ENCODE measurements around the gene MID1IP1.

The MID1IP1 gene

DNA sequence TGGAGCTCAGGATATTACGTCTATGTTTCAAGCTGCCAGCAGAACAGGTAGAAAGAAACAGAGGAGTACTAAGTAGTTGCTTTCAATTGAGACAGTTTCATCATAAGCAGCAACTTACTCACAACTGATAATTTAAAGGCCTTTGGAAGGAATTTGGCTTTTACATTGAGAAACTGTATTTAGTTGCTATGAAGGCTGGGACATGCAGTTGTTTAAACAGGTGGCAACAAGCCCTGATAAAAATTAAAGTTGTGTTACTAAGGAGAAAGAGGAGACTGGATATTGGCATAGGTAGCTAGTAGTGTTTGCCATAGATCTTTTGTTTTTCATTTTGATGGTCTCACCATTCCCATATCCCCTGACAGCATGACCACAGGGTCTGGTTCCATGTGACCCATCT lies 18.4 kb downstream of the MID1IP1 start:
- Histone ChIP-seq H2BK5ac (ENCODE audit: low read depth, low read length, poor library complexity, severe bottlenecking) (no peak overlapping the region), H3K27ac (ENCODE audit: low read length, poor library complexity, severe bottlenecking) (no peak overlapping the region), H4K8ac (ENCODE audit: low read length) (no peak overlapping the region), H3K4me3 (ENCODE audit: insufficient read depth in 1 of 2, low read depth in 1 of 2, low read length in 2 of 2) (no peak overlapping the region), H3K4me1 (ENCODE audit: control insufficient read depth, insufficient read depth, low read depth, low read length) (no peaks in the 10 kb centered on the region), H3K9me3 (ENCODE audit: control insufficient read depth, low read length) (no peaks in the 10 kb centered on the region), H3K18ac (ENCODE audit: low read depth in 1 of 2, low read length in 2 of 2) (peak overlapping the region in 1 of 2 experiments; percentile 21), H2AFZ (ENCODE audit: low read depth, low read length) (no peak overlapping the region), H3K79me1 (replicated peaks; ENCODE audit: low read length, poor library complexity, severe bottlenecking) (no peaks in the 10 kb centered on the region), H3K27me3 (ENCODE audit: control insufficient read depth in 1 of 2, insufficient read depth in 1 of 2, low read length in 2 of 2) (peaks cover 0 to 2% of the 10 kb centered on the region in 2 experiments), H3K36me3 (ENCODE audit: control insufficient read depth in 1 of 2, insufficient read depth in 2 of 2, low read depth in 1 of 2, low read length in 2 of 2) (no peaks in the 10 kb centered on the region), H3K9ac (ENCODE audit: low read length) (no peak overlapping the region), H4K91ac (ENCODE audit: low read length) (no peak overlapping the region), H3K14ac (ENCODE audit: low read length in 2 of 2) (peak overlapping the region in 1 of 2 experiments; percentile 28), H2AK5ac (ENCODE audit: low read length, severe bottlenecking) (no peak overlapping the region), H2BK120ac (ENCODE audit: low read depth, low read length) (no peak overlapping the region), H3K4ac (ENCODE audit: low read depth in 1 of 2, low read length in 2 of 2) (no peak overlapping the region), H3K4me2 (ENCODE audit: low read length, poor library complexity, severe bottlenecking) (no peak overlapping the region), H2BK15ac (ENCODE audit: low read depth, poor library complexity, severe bottlenecking) (no peak overlapping the region), H2BK12ac (ENCODE audit: low read length in 2 of 2) (no peak overlapping the region), H3K23ac (ENCODE audit: low read length in 2 of 2) (no peak overlapping the region)
- no CpG with 5 or more reads among the region's 1 CpG for WGBS
- DNase-seq = no peak

DNA sequence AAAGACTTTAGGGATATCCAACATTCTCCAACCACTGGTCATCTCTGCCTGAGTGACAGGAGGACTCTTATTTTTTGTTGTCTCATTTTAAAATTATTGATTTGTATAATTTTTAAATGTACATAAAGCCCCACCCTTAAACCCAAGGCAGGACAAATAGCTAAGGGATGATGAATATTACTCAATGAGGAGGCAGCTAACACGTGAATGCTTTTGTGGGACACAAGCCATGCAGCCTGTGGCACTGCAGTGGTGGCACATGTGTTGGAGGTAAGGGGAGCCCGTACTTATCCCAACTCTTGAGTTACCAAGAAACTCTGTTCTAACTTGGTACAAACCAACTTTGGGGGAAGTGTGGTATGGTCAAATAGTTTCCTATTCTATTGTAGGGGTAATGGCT lies 19.5 kb downstream of the MID1IP1 start:
- no peak overlapping the region for H3K4me2 ChIP-seq (ENCODE audit: low read length, poor library complexity, severe bottlenecking)
- H3K18ac ChIP-seq (ENCODE audit: low read depth in 1 of 2, low read length in 2 of 2) = no peak overlapping the region
- no peak overlapping the region for H2AFZ ChIP-seq (ENCODE audit: low read depth, low read length)
- H3K36me3 ChIP-seq (ENCODE audit: control insufficient read depth in 1 of 2, insufficient read depth in 2 of 2, low read depth in 1 of 2, low read length in 2 of 2) = no peaks in the 10 kb centered on the region
- no peak overlapping the region for H4K8ac ChIP-seq (ENCODE audit: low read length)
- no peak overlapping the region for H3K9ac ChIP-seq (ENCODE audit: low read length)
- peaks cover 0 to 2% of the 10 kb centered on the region in 2 experiments for H3K27me3 ChIP-seq (ENCODE audit: control insufficient read depth in 1 of 2, insufficient read depth in 1 of 2, low read length in 2 of 2)
- H3K27ac ChIP-seq (ENCODE audit: low read length, poor library complexity, severe bottlenecking) = no peak overlapping the region
- H3K4me3 ChIP-seq (ENCODE audit: insufficient read depth in 1 of 2, low read depth in 1 of 2, low read length in 2 of 2) = no peak overlapping the region
- no peak overlapping the region for H2AK5ac ChIP-seq (ENCODE audit: low read length, severe bottlenecking)
- no peak overlapping the region for H3K23ac ChIP-seq (ENCODE audit: low read length in 2 of 2)
- no peak overlapping the region for H4K91ac ChIP-seq (ENCODE audit: low read length)
- H2BK12ac ChIP-seq (ENCODE audit: low read length in 2 of 2) = no peak overlapping the region
- no peaks in the 10 kb centered on the region for H3K4me1 ChIP-seq (ENCODE audit: control insufficient read depth, insufficient read depth, low read depth, low read length)
- H2BK120ac ChIP-seq (ENCODE audit: low read depth, low read length) = no peak overlapping the region
- H3K9me3 ChIP-seq (ENCODE audit: control insufficient read depth, low read length) = no peaks in the 10 kb centered on the region
- 86% methylated on average over 2 of the region's 2 CpGs for WGBS
- no peak for DNase-seq
- no peak overlapping the region for H2BK15ac ChIP-seq (ENCODE audit: low read depth, poor library complexity, severe bottlenecking)
- H3K14ac ChIP-seq (ENCODE audit: low read length in 2 of 2) = no peak overlapping the region
- no peak overlapping the region for H3K4ac ChIP-seq (ENCODE audit: low read depth in 1 of 2, low read length in 2 of 2)
- no peaks in the 10 kb centered on the region for H3K79me1 ChIP-seq (replicated peaks; ENCODE audit: low read length, poor library complexity, severe bottlenecking)
- H2BK5ac ChIP-seq (ENCODE audit: low read depth, low read length, poor library complexity, severe bottlenecking) = no peak overlapping the region

DNA sequence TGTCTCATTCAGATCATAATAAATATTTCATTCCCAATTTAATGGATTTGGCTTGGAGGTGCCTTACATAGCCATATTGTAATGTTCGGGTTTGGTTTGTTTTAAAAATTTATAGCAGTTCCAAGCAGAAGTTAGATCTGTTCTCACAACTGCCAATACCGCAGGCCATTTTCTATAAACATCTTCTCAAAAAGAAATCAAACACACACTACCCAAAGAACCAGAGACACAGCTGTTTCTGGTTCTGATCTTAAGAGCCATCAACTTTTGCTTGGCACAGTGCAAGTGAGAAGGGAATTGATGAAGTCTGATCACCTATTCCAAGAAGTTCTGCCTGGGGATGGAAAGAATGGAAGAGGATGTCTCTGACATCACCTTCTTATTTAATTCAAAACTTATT lies 22.9 kb downstream of the MID1IP1 start:
- Histone ChIP-seq H3K23ac (ENCODE audit: low read length in 2 of 2) (no peak overlapping the region), H3K4me1 (ENCODE audit: control insufficient read depth, insufficient read depth, low read depth, low read length) (no peaks in the 10 kb centered on the region), H3K18ac (ENCODE audit: low read depth in 1 of 2, low read length in 2 of 2) (no peak overlapping the region), H4K8ac (ENCODE audit: low read length) (no peak overlapping the region), H2BK5ac (ENCODE audit: low read depth, low read length, poor library complexity, severe bottlenecking) (no peak overlapping the region), H3K27me3 (ENCODE audit: control insufficient read depth in 1 of 2, insufficient read depth in 1 of 2, low read length in 2 of 2) (peaks cover 0 to 2% of the 10 kb centered on the region in 2 experiments), H4K91ac (ENCODE audit: low read length) (no peak overlapping the region), H2BK12ac (ENCODE audit: low read length in 2 of 2) (no peak overlapping the region), H3K4ac (ENCODE audit: low read depth in 1 of 2, low read length in 2 of 2) (no peak overlapping the region), H3K79me1 (replicated peaks; ENCODE audit: low read length, poor library complexity, severe bottlenecking) (no peaks in the 10 kb centered on the region), H2AFZ (ENCODE audit: low read depth, low read length) (no peak overlapping the region), H3K4me2 (ENCODE audit: low read length, poor library complexity, severe bottlenecking) (no peak overlapping the region), H3K14ac (ENCODE audit: low read length in 2 of 2) (no peak overlapping the region), H3K36me3 (ENCODE audit: control insufficient read depth in 1 of 2, insufficient read depth in 2 of 2, low read depth in 1 of 2, low read length in 2 of 2) (no peaks in the 10 kb centered on the region), H3K4me3 (ENCODE audit: insufficient read depth in 1 of 2, low read depth in 1 of 2, low read length in 2 of 2) (no peak overlapping the region), H3K27ac (ENCODE audit: low read length, poor library complexity, severe bottlenecking) (no peak overlapping the region), H3K9ac (ENCODE audit: low read length) (no peak overlapping the region), H3K9me3 (ENCODE audit: control insufficient read depth, low read length) (no peaks in the 10 kb centered on the region), H2BK15ac (ENCODE audit: low read depth, poor library complexity, severe bottlenecking) (no peak overlapping the region), H2BK120ac (ENCODE audit: low read depth, low read length) (no peak overlapping the region), H2AK5ac (ENCODE audit: low read length, severe bottlenecking) (no peak overlapping the region)
- no CpG with 5 or more reads among the region's 2 CpGs for WGBS
- DNase-seq = no peak

DNA sequence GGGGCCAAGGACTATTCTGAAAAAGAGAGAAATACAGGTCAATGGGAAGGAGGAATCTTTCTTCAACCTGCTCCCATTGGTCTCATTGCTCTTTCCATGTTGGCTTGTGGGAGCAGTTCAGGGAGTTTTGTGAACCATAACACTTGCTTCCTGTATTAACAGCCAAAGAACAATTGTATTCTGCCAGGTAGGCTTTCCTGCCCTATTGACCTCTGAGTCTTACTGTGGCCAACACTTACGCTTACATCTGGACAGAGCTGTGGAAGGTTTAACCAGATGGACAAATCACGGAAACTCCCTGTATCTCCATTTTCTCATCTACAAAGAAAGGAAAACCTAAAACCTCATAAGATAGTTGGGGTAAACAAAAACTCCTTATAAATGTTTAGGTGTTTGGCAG lies 30.7 kb downstream of the MID1IP1 start:
- Histone ChIP-seq H2AFZ (ENCODE audit: low read depth, low read length) (no peak overlapping the region), H3K36me3 (ENCODE audit: control insufficient read depth in 1 of 2, insufficient read depth in 2 of 2, low read depth in 1 of 2, low read length in 2 of 2) (no peaks in the 10 kb centered on the region), H2AK5ac (ENCODE audit: low read length, severe bottlenecking) (no peak overlapping the region), H3K4me3 (ENCODE audit: insufficient read depth in 1 of 2, low read depth in 1 of 2, low read length in 2 of 2) (no peak overlapping the region), H3K27me3 (ENCODE audit: control insufficient read depth in 1 of 2, insufficient read depth in 1 of 2, low read length in 2 of 2) (no peaks in the 10 kb centered on the region), H4K91ac (ENCODE audit: low read length) (no peak overlapping the region), H2BK15ac (ENCODE audit: low read depth, poor library complexity, severe bottlenecking) (no peak overlapping the region), H3K9ac (ENCODE audit: low read length) (no peak overlapping the region), H2BK120ac (ENCODE audit: low read depth, low read length) (no peak overlapping the region), H3K4me2 (ENCODE audit: low read length, poor library complexity, severe bottlenecking) (no peak overlapping the region), H3K14ac (ENCODE audit: low read length in 2 of 2) (no peak overlapping the region), H3K18ac (ENCODE audit: low read depth in 1 of 2, low read length in 2 of 2) (no peak overlapping the region), H3K79me1 (replicated peaks; ENCODE audit: low read length, poor library complexity, severe bottlenecking) (no peaks in the 10 kb centered on the region), H3K4me1 (ENCODE audit: control insufficient read depth, insufficient read depth, low read depth, low read length) (no peaks in the 10 kb centered on the region), H2BK12ac (ENCODE audit: low read length in 2 of 2) (no peak overlapping the region), H3K27ac (ENCODE audit: low read length, poor library complexity, severe bottlenecking) (no peak overlapping the region), H3K23ac (ENCODE audit: low read length in 2 of 2) (no peak overlapping the region), H2BK5ac (ENCODE audit: low read depth, low read length, poor library complexity, severe bottlenecking) (no peak overlapping the region), H3K9me3 (ENCODE audit: control insufficient read depth, low read length) (no peaks in the 10 kb centered on the region), H3K4ac (ENCODE audit: low read depth in 1 of 2, low read length in 2 of 2) (no peak overlapping the region), H4K8ac (ENCODE audit: low read length) (no peak overlapping the region)
- WGBS = 100% methylated on average over 1 of the region's 2 CpGs
- no peak for DNase-seq

Data from mesenchymal stem cell (in vitro differentiated cells and primary cell).